ENCODE measurements around the gene ERICH4. TPM values are rescaled to one million over a fixed set of nuclear protein-coding genes. Genes with fewer than 3 reads are reported as not detected.
"Not testable (repeated sequence)": the region's sequence is repeated elsewhere in the genome, so short reads cannot be mapped to it uniquely, and the experiment has no call there.

ERICH4 gene
- total and polyA plus RNA-seq, 11 donors, result 0.10 to 0.30 TPM; not detected in 9

DNA sequence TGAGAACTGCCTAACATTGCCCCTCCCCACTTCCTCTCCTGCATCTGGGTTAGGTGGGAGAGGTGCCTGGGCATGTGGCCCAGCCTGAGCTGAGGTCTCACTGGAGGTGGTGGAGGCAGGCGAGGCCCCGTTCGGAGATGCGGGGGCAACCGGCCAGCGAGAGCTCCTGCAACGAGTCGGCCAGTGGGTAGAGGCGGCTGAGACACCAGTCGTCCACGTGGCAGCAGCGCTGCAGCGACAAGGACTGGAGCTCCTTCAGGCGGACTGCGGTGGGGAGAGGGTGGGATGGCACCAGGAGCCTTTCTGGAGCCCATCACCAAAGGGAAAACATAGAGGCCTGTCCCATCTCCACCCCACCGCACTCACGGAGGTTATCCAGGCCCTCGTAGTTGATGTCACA is 9.8 kb upstream of the ERICH4 start:
- ATAC-seq (no peak), DNase-seq (peak in 1 of 5 donors; percentile 46)
- no peak for TF ChIP-seq POLR2A (IDR thresholded peaks at IDR 0.05)
- 52 to 82% (median 66%) methylated on average over 10 to 18 of the region's 18 CpGs for WGBS, 4 donors
- Histone ChIP-seq H3K36me3 (peaks cover 0 to 67% (median 42%) of the 10 kb centered on the region in 9 donors), H3K4me1 (peaks cover 5 to 42% (median 20%) of the 10 kb centered on the region in 12 donors), H3K27me3 (no peaks in the 10 kb centered on the region), H3K9me3 (no peaks in the 10 kb centered on the region), H3K27ac (peak overlapping the region in 8 of 12 donors; percentile 3 to 99 (median 56)), H3K4me3 (no peak overlapping the region)
- intact Hi-C loops (cut with DNase I), result loop anchor here in 5 of 10 donors (5.0 to 10.0 kb wide), 4 partner anchors 106 to 228 kb away; partner anchors contain the start of gene HNRNPUL1 (in 1 of the 5)

- no peak for ATAC-seq
- no peaks in the 10 kb centered on the region for H3K27me3 ChIP-seq
- peaks cover 0 to 67% (median 42%) of the 10 kb centered on the region in 9 donors for H3K36me3 ChIP-seq
- H3K4me3 ChIP-seq, result no peak overlapping the region
- H3K27ac ChIP-seq, result no peak overlapping the region
- peaks cover 0 to 42% (median 17%) of the 10 kb centered on the region in 12 donors for H3K4me1 ChIP-seq
- no peaks in the 10 kb centered on the region for H3K9me3 ChIP-seq
- 85 to 89% (median 87%) methylated on average over 5 of the region's 5 CpGs for WGBS, 4 donors
- intact Hi-C loops (cut with DNase I), result loop anchor here in 5 of 10 donors (5.0 to 10.0 kb wide), 4 partner anchors 107 to 230 kb away; partner anchors contain the start of gene HNRNPUL1 (in 1 of the 5)
- TF ChIP-seq POLR2A (IDR thresholded peaks at IDR 0.05) (no peak), CTCF (IDR thresholded peaks at IDR 0.05) (no peak)
- DNase-seq, result peak in 1 of 5 donors; percentile 9
Measured at GRCh38 chr19:41434450-41434849, 8.5 kb upstream of the ERICH4 start.

- H3K4me3 ChIP-seq, H3K27ac ChIP-seq, ATAC-seq, H3K9me3 ChIP-seq, H3K27me3 ChIP-seq: not testable (repeated sequence)
- peak in 1 of 5 donors; percentile 13 for DNase-seq
- intact Hi-C loops (cut with DNase I), result loop anchor here in 6 of 10 donors (5.0 to 10.0 kb wide), 5 partner anchors 38 to 231 kb away; partner anchors contain the start of genes BCKDHA (in 4 of the 6), EXOSC5 (in 4 of the 6) and HNRNPUL1 (in 1 of the 6)
- Histone ChIP-seq H3K4me1 (peaks cover 0 to 43% (median 22%) of the 10 kb centered on the region in 12 donors), H3K36me3 (peaks cover 0 to 67% (median 42%) of the 10 kb centered on the region in 9 donors)
- WGBS, 4 donors, result 94 to 97% (median 97%) methylated on average over 11 of the region's 11 CpGs
Measured at GRCh38 chr19:41435376-41435775, 7.6 kb upstream of the ERICH4 start.

GRCh38 chr19:41435936-41436673 is 6.9 kb upstream of the ERICH4 start:
- H3K4me3 ChIP-seq, result no peak overlapping the region
- TF ChIP-seq POLR2A (IDR thresholded peaks at IDR 0.05) (no peak), CTCF (IDR thresholded peaks at IDR 0.05) (no peak)
- WGBS, 4 donors, result 94 to 95% (median 94%) methylated on average over 19 of the region's 19 CpGs
- H3K4me1 ChIP-seq, result peaks cover 0 to 38% (median 19%) of the 10 kb centered on the region in 12 donors
- H3K27me3 ChIP-seq, result no peaks in the 10 kb centered on the region
- peaks cover 0 to 64% (median 40%) of the 10 kb centered on the region in 9 donors for H3K36me3 ChIP-seq
- intact Hi-C loops (cut with DNase I), result loop anchor here in 6 of 10 donors (5.0 to 10.0 kb wide), 5 partner anchors 39 to 231 kb away; partner anchors contain the start of genes BCKDHA (in 4 of the 6), EXOSC5 (in 4 of the 6) and HNRNPUL1 (in 1 of the 6)
- H3K9me3 ChIP-seq, result no peaks in the 10 kb centered on the region
- H3K27ac ChIP-seq, result no peak overlapping the region
- ATAC-seq, result no peak
- peak in 1 of 5 donors; percentile 17 for DNase-seq

- Histone ChIP-seq H3K9me3 (no peaks in the 10 kb centered on the region), H3K4me1 (peaks cover 0 to 33% (median 15%) of the 10 kb centered on the region in 12 donors), H3K4me3 (no peak overlapping the region), H3K27ac (no peak overlapping the region), H3K36me3 (peaks cover 0 to 59% (median 35%) of the 10 kb centered on the region in 9 donors), H3K27me3 (no peaks in the 10 kb centered on the region)
- ATAC-seq, result no peak
- intact Hi-C loops (cut with DNase I), result loop anchor here in 6 of 10 donors (5.0 to 10.0 kb wide), 5 partner anchors 39 to 232 kb away; partner anchors contain the start of genes BCKDHA (in 4 of the 6), EXOSC5 (in 4 of the 6) and HNRNPUL1 (in 1 of the 6)
- TF ChIP-seq CTCF (IDR thresholded peaks at IDR 0.05) (no peak), POLR2A (IDR thresholded peaks at IDR 0.05) (no peak)
- no peak for DNase-seq
Measured at GRCh38 chr19:41436674-41436951, 6.3 kb upstream of the ERICH4 start.

Measured in heart left ventricle (tissue), 16 donors.